HS-27A (cell line): ENCODE measurements around the gene SMIM36.
"Not testable (repeated sequence)": the region's sequence is repeated elsewhere in the genome, so short reads cannot be mapped to it uniquely, and the experiment has no call there.

Experiments
- DNase-seq: peaks from one replicate; pipeline ENCODE4 v3.0.0-alpha.2; 2012; ENCODE audit warnings: low read depth, missing footprints

SMIM36 gene

DNA sequence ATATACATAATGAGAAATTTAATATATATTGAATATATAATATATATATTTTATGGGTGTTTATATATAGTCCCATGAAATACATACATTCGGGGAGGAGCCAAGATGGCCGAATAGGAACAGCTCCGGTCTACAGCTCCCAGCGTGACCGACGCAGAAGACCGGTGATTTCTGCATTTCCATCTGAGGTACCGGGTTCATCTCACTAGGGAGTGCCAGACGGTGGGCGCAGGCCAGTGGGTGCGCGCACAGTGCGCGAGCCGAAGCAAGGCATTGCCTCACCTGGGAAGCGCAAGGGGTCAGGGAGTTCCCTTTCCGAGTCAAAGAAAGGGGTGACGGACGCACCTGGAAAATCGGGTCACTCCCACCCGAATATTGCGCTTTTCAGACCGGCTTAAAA lies 9.6 kb downstream of the SMIM36 start:
- DNase-seq, result not testable (repeated sequence)

DNA sequence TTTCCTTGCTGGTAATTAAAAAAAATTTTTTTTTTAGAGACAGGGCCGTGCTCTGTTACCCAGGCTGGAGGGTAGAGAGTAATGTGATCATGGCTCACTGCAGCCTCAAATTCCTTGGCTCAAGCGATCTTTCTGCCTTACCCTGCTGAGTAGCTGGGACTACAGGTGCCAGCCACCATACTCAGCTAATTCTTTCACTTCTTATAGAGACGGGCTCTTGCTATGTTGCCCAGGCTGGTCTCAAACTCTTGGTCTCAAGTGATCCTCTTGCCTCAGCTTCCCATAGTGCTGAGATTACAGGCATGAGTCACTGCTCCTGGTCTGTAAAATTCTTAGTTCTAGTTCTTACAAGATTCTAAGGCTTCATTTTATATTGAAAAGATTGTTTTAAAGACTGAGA lies 11.1 kb downstream of the SMIM36 start:
- DNase-seq, result no peak

DNA sequence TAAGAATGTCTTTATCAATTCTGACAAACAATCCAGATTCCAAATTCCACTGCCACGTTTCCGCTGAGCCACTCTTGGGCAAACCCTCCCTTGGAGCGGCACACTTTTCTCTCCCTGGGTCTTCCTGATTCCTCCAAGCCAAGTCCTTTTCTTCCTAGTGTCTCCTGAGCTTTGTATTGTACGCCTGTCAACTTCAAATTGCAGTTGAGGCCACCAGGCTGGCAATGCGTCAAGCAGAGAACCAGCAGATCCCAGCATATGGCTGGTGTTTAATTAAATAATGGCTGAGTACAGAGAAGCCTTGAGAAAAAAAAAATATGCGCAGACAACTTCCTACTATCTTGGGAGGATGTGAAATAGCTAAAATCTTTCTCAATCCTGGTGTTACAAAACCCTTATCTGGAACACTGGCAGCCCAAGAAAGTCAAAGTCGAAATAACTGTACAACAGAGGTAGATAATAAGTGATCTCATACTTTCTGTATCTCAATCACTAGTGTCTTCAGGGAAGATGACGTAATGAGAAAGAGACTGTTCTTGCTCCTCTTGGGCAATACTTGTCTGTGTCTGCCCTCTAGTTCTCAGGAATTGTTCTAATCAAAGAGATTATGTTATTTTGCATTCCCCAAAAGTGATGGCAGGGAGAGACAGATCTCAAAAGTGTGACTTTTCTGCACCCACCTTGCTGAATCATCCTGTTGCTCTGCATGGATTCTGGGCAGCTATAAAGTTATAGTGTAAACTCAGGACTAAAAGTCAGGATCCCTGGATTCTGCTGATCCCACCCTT lies 15.0 kb downstream of the SMIM36 start:
- no peak for DNase-seq

GRCh38 chr17:55495239-55495638 lies 16.0 kb downstream of the SMIM36 start:
- no peak for DNase-seq

GRCh38 chr17:55492781-55493341 lies 18.4 kb downstream of the SMIM36 start:
- no peak for DNase-seq

DNA sequence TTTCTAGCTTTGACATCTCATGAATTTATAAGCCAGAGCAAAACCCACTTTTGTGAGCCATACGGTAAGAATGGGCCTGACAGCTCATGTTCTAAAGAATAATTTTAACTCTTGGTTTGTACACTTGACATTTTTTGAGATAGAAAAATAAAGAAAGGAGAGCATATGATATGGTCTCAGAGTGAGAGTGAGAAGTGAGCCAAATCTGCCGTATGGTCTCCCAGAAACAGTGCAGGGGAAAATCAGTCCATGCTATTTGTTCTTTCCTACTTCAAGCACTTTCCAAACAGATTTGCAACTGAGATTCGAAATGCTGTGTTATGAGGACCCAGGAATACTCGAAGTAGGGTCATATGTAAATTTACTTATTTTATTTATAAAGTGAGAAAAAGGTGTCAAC lies 20.9 kb downstream of the SMIM36 start:
- no peak for DNase-seq

- DNase-seq, result no peak
Measured at GRCh38 chr17:55487695-55488432, 23.4 kb downstream of the SMIM36 start.

- no peak for DNase-seq
Measured at GRCh38 chr17:55484575-55484974, 26.7 kb downstream of the SMIM36 start.

- DNase-seq, result no peak
Measured at GRCh38 chr17:55482591-55483389, 28.5 kb downstream of the SMIM36 start.

GRCh38 chr17:55480631-55481315 lies 30.5 kb downstream of the SMIM36 start:
- DNase-seq, result no peak

DNA sequence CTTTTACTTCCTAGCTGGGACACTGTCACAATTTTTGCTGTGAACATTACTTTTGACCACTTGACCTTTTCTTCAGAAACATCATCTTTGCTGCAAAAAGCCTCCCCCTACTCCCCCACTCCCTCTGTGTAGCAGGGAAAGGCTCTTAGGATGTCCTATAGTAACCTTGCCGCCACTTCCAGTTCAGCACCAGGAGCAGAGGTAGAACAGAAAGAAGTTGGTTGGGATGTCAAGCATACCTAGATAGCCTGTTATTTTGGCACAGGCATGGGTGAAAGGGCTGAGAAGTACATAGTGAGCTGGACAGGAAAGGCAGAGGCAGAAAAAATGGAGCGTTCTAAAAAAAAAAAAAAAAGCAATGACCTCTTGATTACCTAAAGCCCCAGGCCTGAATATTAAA lies 31.3 kb downstream of the SMIM36 start:
- DNase-seq, result no peak

DNA sequence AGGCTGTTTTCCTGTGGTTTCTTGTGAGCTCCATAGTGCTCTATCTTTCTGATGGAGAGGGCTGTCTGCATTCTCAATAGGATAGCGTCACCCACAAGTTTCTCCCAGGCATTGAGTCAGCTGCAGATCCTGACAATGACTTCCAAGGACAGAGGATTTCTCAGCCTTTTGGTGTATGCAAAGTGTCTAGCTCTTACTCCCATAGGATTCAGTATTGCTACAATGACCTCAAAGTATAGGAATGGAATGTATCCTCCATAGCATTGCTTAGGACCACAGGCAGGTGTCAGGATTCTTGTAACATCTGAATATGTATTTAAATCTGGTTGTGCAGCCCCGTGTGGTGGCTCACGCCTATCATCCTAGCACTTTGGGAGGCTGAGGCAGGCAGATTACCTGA lies 32.3 kb downstream of the SMIM36 start:
- DNase-seq, result no peak

GRCh38 chr17:55466671-55467070 lies 44.6 kb downstream of the SMIM36 start:
- no peak for DNase-seq

DNA sequence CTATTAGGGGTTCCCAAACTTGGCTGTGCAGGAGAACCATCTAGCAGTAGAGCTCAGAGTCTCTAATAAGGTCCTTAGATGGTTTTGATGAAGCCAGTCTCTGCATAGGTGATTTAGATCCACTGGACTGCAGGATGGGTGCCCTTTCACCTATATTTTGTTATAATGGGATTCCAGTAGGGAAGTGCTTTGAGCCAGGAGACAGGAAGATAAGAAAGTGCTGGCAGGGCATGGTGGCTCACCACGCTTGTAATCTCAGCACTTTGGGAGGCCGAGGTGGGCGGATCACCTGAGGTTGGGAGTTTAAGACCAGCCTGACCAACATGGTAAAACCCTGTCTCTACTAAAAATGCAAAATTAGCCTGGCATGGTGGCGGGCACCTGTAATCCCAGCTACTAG lies 45.5 kb downstream of the SMIM36 start:
- DNase-seq, result not testable (repeated sequence)

DNA sequence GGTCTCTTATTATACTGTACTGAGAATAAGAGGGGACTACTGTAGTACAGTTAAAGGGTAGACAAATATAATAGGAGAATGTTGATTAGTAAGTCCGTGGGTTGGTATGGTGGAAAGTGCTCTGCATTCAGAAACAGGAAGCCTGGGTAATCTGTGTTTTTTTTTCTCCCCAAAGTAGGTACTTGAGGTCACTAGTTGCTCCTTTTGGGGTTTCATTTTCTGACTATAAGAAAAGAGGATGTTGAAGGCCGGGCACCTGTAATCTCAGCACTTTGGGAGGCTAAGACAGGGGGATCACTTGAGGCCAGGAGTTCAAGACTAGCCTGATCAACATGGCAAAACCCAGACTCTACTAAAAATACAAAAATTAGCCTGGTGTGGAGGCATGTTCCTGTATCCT lies 47.7 kb downstream of the SMIM36 start:
- no peak for DNase-seq

DNA sequence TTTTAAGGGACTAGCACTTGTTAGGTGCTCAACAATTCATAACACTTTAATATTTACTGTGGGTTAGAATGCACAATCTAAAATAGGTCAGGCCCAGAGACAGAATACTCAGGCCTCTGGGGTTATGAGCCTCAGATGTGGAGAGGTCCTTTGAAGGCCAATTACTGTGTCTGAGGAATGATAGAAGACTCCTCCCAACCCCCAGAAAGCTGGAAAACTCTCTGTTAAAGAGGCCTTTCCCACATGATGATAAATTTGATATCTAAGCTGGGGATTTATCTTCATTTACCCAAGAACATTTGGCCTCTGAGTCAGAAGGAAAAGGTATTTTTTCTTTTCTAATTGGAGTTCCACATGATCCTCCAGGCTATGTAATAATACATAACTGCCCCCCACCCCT lies 48.5 kb downstream of the SMIM36 start:
- no peak for DNase-seq

GRCh38 chr17:55462234-55462633 lies 49.0 kb downstream of the SMIM36 start:
- no peak for DNase-seq

DNA sequence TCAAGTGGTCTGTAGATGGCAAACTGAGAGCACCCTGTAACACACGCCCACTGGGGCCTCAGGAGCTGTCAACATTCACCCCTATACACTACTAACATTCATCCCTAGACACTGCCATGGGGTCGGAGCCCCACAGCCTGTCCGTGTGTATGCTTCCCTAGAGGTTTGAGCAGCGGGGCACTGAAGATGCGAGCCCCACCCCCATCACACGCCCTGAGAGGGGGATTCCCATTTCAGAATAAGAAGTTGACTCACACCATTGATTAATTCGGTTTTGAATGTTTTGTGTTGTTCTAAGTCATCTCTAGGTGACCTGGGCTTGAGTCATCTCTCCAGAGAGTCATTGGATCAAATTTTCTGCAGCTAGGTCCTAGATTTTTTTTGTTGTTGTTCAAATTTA lies 52.3 kb downstream of the SMIM36 start:
- peak; percentile 33 for DNase-seq

DNA sequence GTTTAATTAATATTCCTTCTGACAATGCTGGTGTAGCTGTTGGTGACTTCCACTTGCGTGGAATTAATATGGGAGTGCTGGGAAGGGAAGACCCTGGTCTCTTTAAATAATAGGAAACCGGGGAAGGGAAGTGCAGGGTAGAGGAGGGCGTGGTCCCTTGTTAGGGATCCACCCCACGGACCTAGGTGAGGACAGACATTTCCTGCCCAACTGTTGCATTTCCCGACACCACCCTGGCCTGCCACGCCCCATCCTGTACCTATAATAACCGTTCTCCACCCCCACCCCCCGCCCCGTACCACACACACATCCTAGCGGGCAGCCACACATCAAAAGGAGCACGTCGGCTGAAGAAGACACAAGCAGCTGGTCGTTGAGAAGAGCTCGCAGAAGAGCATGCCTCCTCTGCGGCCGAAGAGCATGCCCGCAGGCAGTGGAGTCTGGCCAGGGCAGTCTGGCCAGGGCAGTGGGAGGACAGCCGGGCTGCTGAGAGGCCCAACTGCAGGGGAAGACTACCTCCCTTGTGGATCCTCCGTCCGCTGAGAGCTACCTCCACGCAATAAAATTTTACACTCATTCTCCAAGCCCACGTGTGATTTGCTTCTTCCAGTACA lies 52.9 kb downstream of the SMIM36 start:
- no peak for DNase-seq

DNA sequence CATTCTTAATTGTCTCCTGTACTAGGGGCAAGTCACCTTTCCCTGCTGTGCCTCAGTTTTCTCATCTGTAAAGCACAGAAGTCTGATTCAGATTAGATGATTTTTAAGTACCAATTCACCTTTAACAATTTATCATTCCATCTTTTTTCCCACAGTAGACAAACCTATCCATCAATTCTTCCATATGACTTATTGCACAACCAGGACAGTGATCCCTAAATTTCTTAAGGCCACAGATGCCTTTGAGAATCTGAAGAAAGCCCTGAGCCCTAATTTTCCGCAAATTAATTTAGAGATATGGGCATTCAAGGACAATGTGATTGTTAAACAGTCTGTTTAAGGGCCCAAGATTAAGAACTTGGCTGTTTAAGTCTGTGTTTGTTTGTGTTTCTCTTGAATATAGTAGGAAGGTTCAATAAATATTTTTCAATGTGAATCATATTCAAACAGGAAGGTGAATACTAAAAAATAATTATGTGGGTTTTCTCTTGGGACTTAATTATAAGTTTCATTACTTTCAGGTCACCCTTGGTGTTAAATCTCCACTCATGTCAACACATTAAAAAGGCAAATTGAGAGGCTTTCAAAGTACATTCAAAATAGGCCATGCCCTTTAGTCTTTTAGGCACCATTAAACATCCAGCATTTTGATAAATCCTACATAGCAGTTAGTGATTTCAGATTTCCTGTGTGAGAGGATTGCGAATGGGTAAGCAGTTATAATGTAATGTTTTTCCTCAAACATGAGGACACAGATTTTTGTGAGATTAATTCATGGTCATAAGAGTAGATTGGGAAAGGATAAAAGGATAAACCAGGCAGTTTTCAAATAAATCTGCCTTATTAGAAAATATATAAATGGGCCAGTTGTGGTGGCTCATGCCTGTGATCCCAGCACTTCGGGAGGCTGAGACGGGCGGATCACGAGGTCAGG lies 54.7 kb downstream of the SMIM36 start:
- no peak for DNase-seq
